ENCODE data around the gene TACC2. TPM values are rescaled to one million over a fixed set of nuclear protein-coding genes. Genes with fewer than 3 reads are reported as not detected.

Gene TACC2
- total RNA-seq, 1 donor from 2014 or later: 71.2 TPM

- TF ChIP-seq, protein P1, sequence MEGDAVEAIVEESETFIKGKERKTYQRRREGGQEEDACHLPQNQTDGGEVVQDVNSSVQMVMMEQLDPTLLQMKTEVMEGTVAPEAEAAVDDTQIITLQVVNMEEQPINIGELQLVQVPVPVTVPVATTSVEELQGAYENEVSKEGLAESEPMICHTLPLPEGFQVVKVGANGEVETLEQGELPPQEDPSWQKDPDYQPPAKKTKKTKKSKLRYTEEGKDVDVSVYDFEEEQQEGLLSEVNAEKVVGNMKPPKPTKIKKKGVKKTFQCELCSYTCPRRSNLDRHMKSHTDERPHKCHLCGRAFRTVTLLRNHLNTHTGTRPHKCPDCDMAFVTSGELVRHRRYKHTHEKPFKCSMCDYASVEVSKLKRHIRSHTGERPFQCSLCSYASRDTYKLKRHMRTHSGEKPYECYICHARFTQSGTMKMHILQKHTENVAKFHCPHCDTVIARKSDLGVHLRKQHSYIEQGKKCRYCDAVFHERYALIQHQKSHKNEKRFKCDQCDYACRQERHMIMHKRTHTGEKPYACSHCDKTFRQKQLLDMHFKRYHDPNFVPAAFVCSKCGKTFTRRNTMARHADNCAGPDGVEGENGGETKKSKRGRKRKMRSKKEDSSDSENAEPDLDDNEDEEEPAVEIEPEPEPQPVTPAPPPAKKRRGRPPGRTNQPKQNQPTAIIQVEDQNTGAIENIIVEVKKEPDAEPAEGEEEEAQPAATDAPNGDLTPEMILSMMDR (conservative IDR thresholded peaks at IDR 0.05): no peak
- H3K4me3 Mint-ChIP-seq: no peak overlapping the region
- H3K27me3 Mint-ChIP-seq: no peaks in the 10 kb centered on the region
- DNase-seq (ENCODE audit: extremely low spot score, unreplicated experiment): no peak
- H3K36me3 Mint-ChIP-seq: peaks cover 4% of the 10 kb centered on the region
- H3K4me1 Mint-ChIP-seq (ENCODE audit: unreplicated experiment): peaks cover 52% of the 10 kb centered on the region
- H3K27ac Mint-ChIP-seq: peak overlapping the region; percentile 39
- H3K9me3 Mint-ChIP-seq: no peaks in the 10 kb centered on the region
These were observed 181.8 kb downstream of the TACC2 start for GRCh38 chr10:122170802-122171201.

- Mint-ChIP-seq H3K36me3 (peaks cover 4% of the 10 kb centered on the region), H3K9me3 (no peaks in the 10 kb centered on the region), H3K27me3 (no peaks in the 10 kb centered on the region), H3K27ac (peak overlapping the region; percentile 71), H3K4me1 (ENCODE audit: unreplicated experiment) (peaks cover 49% of the 10 kb centered on the region), H3K4me3 (no peak overlapping the region)
- no peak for DNase-seq (ENCODE audit: extremely low spot score, unreplicated experiment)
- TF ChIP-seq, protein P1 (conservative IDR thresholded peaks at IDR 0.05): no peak
These were observed 182.5 kb downstream of the TACC2 start for GRCh38 chr10:122171302-122172075.

GRCh38 chr10:122172361-122173008, 183.5 kb downstream of the TACC2 start:
- Mint-ChIP-seq H3K27me3 (no peaks in the 10 kb centered on the region), H3K4me3 (peak overlapping the region; percentile 76)

DNA sequence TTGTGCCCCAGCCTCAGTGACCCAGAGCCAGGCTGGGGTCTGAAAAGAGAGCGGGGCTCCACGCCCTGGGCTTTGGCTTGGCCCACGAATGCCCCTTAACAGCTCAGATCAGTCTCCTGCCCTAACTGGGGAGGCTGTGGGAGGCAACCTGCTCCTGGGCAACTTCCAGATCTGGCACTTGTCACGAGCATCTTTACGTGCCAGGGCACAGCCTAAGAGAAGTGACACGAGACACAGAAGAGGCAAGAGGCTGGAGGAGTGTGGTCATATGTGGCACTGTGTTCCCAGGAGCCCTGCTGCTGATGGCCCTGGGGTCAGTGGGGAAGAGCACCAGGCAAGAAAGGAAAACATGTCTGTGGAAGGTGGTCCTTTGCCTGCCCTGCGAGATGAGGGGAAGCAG, 184.4 kb downstream of the TACC2 start:
- Mint-ChIP-seq H3K4me3 (no peak overlapping the region), H3K27me3 (no peaks in the 10 kb centered on the region), H3K36me3 (peaks cover 4% of the 10 kb centered on the region), H3K9me3 (no peaks in the 10 kb centered on the region), H3K27ac (no peak overlapping the region), H3K4me1 (ENCODE audit: unreplicated experiment) (peaks cover 55% of the 10 kb centered on the region)
- no peak for DNase-seq (ENCODE audit: extremely low spot score, unreplicated experiment)
- TF ChIP-seq, protein P1 (conservative IDR thresholded peaks at IDR 0.05): no peak

More at GRCh38 chr10:122172361-122173008, 183.5 kb downstream of the TACC2 start:
- H3K9me3 Mint-ChIP-seq: no peaks in the 10 kb centered on the region
- peak overlapping the region; percentile 71 for H3K27ac Mint-ChIP-seq
- no peak for DNase-seq (ENCODE audit: extremely low spot score, unreplicated experiment)
- peaks cover 4% of the 10 kb centered on the region for H3K36me3 Mint-ChIP-seq
- TF ChIP-seq, protein P1 (conservative IDR thresholded peaks at IDR 0.05): peak; percentile 19
- peaks cover 52% of the 10 kb centered on the region for H3K4me1 Mint-ChIP-seq (ENCODE audit: unreplicated experiment)

- Mint-ChIP-seq H3K9me3 (no peaks in the 10 kb centered on the region), H3K27me3 (no peaks in the 10 kb centered on the region), H3K4me1 (ENCODE audit: unreplicated experiment) (peaks cover 52% of the 10 kb centered on the region), H3K27ac (no peak overlapping the region), H3K36me3 (peaks cover 4% of the 10 kb centered on the region), H3K4me3 (no peak overlapping the region)
- no peak for DNase-seq (ENCODE audit: extremely low spot score, unreplicated experiment)
- TF ChIP-seq, protein P1 (conservative IDR thresholded peaks at IDR 0.05): no peak
These were observed 184.9 kb downstream of the TACC2 start for GRCh38 chr10:122173766-122174435.
